Measurements from ENCODE around the gene TCTN3.
A peak's percentile ranks its signal among the peaks of the same experiment; 100 is the strongest.
"Not testable (repeated sequence)": the region's sequence is repeated elsewhere in the genome, so short reads cannot be mapped to it uniquely, and the experiment has no call there.

The TCTN3 gene, protein sequence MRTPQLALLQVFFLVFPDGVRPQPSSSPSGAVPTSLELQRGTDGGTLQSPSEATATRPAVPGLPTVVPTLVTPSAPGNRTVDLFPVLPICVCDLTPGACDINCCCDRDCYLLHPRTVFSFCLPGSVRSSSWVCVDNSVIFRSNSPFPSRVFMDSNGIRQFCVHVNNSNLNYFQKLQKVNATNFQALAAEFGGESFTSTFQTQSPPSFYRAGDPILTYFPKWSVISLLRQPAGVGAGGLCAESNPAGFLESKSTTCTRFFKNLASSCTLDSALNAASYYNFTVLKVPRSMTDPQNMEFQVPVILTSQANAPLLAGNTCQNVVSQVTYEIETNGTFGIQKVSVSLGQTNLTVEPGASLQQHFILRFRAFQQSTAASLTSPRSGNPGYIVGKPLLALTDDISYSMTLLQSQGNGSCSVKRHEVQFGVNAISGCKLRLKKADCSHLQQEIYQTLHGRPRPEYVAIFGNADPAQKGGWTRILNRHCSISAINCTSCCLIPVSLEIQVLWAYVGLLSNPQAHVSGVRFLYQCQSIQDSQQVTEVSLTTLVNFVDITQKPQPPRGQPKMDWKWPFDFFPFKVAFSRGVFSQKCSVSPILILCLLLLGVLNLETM

DNA sequence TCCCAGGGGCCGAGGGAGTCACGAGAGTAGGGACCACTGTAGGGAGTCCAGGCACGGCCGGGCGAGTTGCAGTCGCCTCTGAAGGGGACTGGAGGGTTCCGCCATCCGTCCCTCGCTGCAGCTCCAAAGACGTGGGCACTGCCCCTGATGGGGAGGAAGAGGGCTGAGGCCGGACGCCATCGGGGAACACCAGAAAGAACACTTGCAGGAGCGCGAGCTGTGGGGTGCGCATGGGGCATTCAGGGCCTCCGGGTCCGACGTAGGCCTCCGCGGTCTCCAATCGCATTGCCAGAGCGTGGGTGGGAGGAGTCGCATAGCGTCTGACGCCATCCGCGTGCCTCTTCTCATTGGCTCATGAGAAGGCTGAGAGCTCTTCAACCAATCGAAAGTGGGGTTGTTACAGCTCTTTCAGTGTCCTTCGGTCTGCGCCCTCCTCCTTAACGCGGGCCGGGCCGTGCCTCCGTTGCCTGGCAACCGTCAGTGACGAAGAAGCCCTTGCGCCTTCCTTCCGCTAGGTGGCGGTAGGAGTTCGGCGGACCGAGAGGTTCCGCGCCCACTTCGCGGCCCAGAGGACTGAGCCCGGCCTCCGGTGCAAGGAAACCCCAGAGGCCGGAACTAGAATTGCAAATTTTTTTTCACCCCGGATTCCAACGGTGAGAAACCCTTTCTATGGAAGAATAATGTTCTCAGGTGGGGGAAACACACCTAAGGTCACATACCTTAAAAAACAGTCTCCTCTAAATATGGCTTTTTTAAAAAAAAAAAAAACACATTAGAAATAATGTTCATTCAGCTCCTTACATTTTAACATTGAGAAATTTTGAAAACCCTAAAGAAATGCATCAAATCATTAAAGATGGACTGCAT lies at the start of gene TCTN3:
Gene TCTN3 (minus strand): TSS at position 260 of the 867 bp plus-strand sequence. CDS start 28 bp downstream, at position 232.
- DNase-seq (ENCODE audit: low read depth) = peak; percentile 99

DNA sequence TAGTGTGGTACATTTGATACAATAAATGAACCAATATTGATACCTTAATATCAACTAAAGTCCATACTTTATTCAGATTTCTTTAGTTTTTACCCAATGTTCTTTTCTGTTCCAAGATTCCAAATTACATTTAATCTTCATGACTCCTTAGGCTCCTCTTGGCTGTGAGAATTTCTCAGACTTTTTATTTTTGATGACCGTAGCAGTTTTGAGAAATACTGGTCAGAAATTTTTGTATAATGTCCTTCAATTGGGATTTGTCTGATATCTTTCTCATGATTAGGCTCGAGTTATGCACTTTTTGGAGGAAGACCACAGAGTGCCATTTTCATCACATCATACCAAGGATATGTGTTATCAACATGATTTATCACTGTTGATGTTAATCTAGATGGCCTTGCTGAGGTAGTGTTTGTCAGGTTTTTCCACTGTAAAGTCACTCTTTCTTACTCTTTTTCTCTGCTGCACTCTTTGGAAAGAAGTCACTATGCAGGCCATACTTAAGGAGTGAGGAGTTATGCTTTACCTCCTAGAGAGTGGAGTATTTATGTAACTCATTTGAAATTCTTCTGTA lies 49.3 kb upstream of the TCTN3 start:
- no peak for DNase-seq (ENCODE audit: low read depth)

DNA sequence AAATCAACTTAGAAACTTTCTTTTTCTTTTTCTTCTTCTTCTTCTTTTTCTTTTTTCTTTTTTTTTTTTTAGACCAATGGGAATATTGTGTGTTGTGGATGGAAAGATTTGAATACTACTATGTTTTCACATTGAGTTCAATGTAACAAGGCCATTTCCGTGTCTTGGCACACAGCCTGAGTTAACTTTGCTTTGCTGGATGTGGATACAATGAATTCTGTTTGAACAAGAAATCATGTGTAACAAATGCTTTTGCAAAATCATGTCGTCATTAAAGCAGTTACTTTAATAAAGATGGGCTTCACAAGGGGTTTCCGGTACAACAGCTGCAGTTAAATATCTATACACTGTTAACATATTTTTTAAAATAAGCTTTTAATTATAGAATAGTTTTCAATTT lies 48.8 kb upstream of the TCTN3 start:
- no peak for DNase-seq (ENCODE audit: low read depth)

GRCh38 chr10:95741807-95742467 lies 48.2 kb upstream of the TCTN3 start:
- no peak for DNase-seq (ENCODE audit: low read depth)

- no peak for DNase-seq (ENCODE audit: low read depth)
These were observed 45.3 kb upstream of the TCTN3 start for GRCh38 chr10:95739056-95739455.

- DNase-seq (ENCODE audit: low read depth) = not testable (repeated sequence)
These were observed 39.2 kb upstream of the TCTN3 start for GRCh38 chr10:95732907-95733306.

- no peak for DNase-seq (ENCODE audit: low read depth)
These were observed 36.5 kb upstream of the TCTN3 start for GRCh38 chr10:95730233-95730632.

DNA sequence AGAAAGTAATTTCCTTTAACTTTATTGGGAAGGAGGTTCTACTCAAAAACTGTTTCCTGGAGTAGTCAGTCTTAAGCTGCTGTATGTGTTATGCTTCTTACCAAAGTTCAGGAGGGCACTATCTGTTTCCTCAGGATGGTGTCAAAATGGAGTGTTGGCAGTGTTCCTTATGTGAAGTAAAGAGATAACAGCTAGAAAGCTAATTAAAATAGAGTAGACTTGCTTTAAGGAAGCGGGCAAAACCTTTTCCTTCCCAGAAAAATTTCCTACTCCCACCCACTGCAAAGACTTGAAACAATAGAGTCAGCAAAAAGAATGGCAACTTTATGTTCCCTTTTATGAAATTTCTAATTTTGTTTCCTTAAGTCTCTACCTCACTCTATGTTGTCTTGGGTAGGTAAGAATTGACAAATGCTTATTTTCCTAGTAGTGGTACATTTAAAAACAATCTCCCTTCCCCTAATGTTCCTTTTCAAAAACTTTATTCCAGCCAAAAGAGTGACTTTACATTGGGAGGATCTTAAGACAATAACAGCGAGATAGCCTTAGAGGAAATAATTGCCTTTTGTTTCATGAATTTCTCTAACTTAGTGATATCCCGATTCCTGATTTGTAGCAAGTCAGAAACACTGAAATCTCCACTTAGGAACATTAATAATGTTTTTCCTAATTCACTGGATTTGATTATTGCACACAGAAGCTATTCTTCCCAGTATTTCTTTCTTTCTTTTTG lies 35.8 kb upstream of the TCTN3 start:
- no peak for DNase-seq (ENCODE audit: low read depth)

- peak; percentile 16 for DNase-seq (ENCODE audit: low read depth)
These were observed 34.8 kb upstream of the TCTN3 start for GRCh38 chr10:95728526-95728925.

- DNase-seq (ENCODE audit: low read depth) = not testable (repeated sequence)
These were observed 28.8 kb upstream of the TCTN3 start for GRCh38 chr10:95722496-95722895.

DNA sequence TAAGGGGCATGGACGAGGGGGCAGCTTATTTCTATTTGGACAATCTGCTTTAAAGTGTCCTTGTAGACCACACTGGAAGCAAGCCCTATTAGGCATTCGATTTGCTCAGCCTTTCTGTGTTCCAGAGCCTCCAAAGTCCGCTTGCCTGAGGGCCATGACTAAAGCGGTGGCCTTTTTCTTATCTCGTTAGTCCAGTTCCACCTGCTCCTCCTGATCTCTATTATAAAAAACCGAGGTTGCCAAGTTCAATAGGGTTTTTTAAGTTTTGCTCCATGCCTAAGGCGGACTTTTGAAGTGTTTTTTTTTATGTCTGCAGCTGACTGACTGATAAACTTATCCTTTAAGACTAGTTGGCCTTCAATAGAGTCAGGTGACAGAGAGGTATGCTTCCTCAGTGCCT lies 27.0 kb upstream of the TCTN3 start:
- DNase-seq (ENCODE audit: low read depth) = not testable (repeated sequence)

DNA sequence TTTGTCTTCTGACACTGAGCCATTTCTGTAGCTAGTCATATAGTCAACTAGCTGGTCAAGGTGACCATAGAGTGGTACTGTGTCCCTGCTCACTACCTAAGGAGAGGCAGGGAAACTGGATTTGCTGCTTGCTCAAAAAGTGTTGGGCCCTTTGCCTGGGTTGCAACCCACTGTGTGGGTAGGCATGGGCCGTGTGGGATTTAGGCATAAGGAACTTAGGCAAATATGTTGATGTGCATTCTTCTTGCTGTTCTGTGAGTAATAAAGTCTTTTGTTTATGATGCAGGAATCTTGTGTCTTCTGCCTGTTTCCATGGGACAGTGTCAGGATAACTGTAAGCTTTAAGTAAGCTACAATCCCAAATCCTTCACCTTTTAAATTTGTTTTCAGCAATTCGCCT lies 23.1 kb upstream of the TCTN3 start:
- no peak for DNase-seq (ENCODE audit: low read depth)

DNA sequence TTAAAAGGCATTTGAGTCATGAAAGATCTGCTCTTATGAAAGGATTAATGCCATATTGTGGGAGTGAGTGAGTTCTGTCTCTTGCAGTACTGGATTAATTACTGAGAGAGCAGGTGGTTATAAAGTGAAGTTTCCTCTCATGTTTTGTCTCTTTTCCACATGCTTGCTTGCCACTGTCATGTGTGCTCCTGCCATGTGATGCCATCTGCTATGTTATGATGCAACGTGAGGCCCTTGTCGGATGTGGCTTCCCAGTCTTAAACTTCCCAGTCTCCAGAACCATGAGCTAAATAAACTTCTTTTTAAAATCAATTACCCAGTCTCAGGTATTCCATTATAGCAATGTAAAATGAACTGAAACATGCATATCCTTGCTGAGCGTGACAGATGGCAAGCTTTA lies 22.7 kb upstream of the TCTN3 start:
- no peak for DNase-seq (ENCODE audit: low read depth)

GRCh38 chr10:95711492-95711891 lies 17.8 kb upstream of the TCTN3 start:
- DNase-seq (ENCODE audit: low read depth) = no peak

DNA sequence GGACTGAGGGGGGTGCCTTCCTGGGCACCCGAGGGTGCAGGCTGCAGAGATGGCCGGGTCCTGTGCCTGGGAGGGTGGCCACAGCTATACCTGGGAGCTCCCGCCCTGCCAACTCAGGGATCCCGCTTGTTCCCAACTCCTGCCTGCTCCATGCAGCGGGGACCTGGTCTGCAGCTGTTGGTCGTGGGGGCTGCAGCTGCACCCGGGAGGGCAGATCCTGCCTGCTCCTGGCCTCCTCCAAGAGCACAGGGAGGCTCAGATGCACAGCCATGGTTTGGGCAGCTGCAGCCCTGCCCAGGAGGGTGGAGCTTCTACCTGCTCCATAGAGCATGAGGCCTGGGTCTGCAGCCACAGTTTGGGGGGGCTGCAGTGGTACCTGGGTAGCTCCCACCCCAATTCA lies 13.3 kb upstream of the TCTN3 start:
- no peak for DNase-seq (ENCODE audit: low read depth)

GRCh38 chr10:95706573-95706972 lies 12.8 kb upstream of the TCTN3 start:
- DNase-seq (ENCODE audit: low read depth) = no peak

GRCh38 chr10:95698415-95698814 lies 4.7 kb upstream of the TCTN3 start:
- no peak for DNase-seq (ENCODE audit: low read depth)

DNA sequence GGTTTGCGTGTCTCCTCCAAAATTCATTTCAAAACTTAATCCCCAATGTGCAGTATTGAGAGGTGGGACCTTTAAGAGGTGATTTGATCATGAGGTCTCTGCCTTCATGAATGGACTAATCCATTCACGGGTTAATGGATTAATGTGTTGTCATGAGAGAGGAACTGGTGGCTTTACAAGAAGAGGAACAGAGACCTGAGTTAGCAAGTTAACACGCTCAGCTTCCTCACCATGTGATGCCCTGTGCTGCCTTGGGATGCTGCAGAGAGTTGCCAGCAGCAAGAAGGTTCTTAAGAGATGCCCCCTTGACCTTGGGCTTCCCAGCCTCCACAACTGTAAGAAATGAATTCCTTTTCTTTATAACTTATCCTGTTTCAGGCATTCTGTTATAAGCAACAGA lies 3.7 kb upstream of the TCTN3 start:
- no peak for DNase-seq (ENCODE audit: low read depth)

DNA sequence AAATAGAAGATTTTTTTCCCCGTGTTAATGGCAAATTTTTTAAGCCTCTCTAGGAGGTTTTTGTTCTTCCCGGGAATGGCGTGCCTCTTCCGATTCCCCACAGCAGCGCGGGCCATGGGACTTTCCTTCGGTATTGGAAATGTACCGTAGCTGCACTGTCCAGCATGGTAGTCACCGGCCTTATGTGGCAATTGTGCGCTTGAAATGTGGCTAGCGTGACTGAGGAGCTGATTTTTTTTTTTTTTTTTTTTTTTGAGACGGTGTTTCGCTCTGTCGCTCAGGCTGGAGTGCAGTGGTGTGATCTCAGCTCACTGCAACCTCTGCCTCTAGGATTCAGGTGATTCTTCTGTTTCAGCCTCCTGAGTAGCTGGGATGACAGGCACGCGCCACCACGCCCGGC lies 938 bp upstream of the TCTN3 start:
- DNase-seq (ENCODE audit: low read depth) = no peak

GRCh38 chr10:95693071-95693667 lies 558 bp downstream of the TCTN3 start:
- DNase-seq (ENCODE audit: low read depth) = no peak

DNA sequence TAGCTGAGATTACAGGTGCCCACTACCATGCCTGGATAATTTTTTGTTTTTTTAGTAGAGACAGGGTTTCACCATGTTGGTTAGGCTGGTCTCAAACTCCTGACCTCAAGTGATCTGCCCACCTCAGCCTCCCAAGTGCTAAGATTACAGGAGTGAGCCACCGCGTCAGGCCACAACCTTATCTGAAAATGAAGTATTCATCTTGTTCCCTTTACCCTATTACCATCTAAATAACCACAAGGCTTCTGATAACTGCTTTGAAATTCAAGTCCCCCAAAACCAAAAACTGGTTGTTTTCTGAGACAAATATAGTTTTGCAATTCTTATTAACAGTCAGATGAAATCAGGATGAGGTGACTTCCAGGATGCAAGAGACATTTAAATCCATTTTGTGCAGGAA lies 2.4 kb downstream of the TCTN3 start:
- no peak for DNase-seq (ENCODE audit: low read depth)

All from amniotic epithelial cell (primary cell).